Suppressor macrophage treated with lipopolysaccharide for 1 hour (primary cell): ENCODE data around the gene FAM131A.

Experiments
- DNase-seq, 3 donors: peaks; one replicate each; pipeline ENCODE4 v3.0.0-alpha.2; 2020 to 2022

Gene FAM131A

GRCh38 chr3:184379358-184380184, 42.2 kb downstream of the FAM131A start, which contains the start of gene CHRD:
CHRD (plus strand) TSS chr3:184380054; CDS start chr3:184380319, 265 bp downstream.
- DNase-seq, result no peak

- DNase-seq, result peak; percentile 41 to 77 (median 57)
These were observed 42.8 kb downstream of the FAM131A start for GRCh38 chr3:184380185-184380626.

GRCh38 chr3:184380627-184381260, 43.3 kb downstream of the FAM131A start:
- peak in 1 of 3 donors; percentile 20 for DNase-seq

GRCh38 chr3:184381261-184382224, 44.1 kb downstream of the FAM131A start:
- DNase-seq, result peak; percentile 46 to 74 (median 63)

GRCh38 chr3:184382326-184383032, 45.1 kb downstream of the FAM131A start:
- no peak for DNase-seq

GRCh38 chr3:184383033-184383740, 45.8 kb downstream of the FAM131A start:
- DNase-seq, result no peak

- no peak for DNase-seq
These were observed 46.9 kb downstream of the FAM131A start for GRCh38 chr3:184384342-184384741.

- DNase-seq, result no peak
These were observed 47.5 kb downstream of the FAM131A start for GRCh38 chr3:184384856-184385422.

GRCh38 chr3:184386047-184386806, 48.8 kb downstream of the FAM131A start:
- no peak for DNase-seq

- DNase-seq, result no peak
These were observed 49.8 kb downstream of the FAM131A start for GRCh38 chr3:184387174-184387714.

- no peak for DNase-seq
These were observed 51.0 kb downstream of the FAM131A start for GRCh38 chr3:184388164-184388935.

- DNase-seq, result no peak
These were observed 51.5 kb downstream of the FAM131A start for GRCh38 chr3:184388936-184389230.

GRCh38 chr3:184389384-184389783, 52.0 kb downstream of the FAM131A start:
- no peak for DNase-seq

GRCh38 chr3:184389935-184390528, 52.6 kb downstream of the FAM131A start:
- DNase-seq, result no peak

- no peak for DNase-seq
These were observed 53.9 kb downstream of the FAM131A start for GRCh38 chr3:184391266-184391665.

- no peak for DNase-seq
These were observed 57.9 kb downstream of the FAM131A start for GRCh38 chr3:184395320-184395660.
